HG02840 (cell line): ENCODE data around the gene C19orf73.
"Not testable (repeated sequence)": the region's sequence is repeated elsewhere in the genome, so short reads cannot be mapped to it uniquely, and the experiment has no call there.

Experiments
- ATAC-seq: cut with Tn5 transposase; IDR thresholded peaks from one replicate; pipeline ENCODE4 v1.9.1; 2021; ENCODE audit warnings: mild to moderate bottlenecking, moderate library complexity, moderate number of reproducible peaks; ENCODE audit not compliant: unreplicated experiment, low FRiP score

Gene C19orf73

DNA sequence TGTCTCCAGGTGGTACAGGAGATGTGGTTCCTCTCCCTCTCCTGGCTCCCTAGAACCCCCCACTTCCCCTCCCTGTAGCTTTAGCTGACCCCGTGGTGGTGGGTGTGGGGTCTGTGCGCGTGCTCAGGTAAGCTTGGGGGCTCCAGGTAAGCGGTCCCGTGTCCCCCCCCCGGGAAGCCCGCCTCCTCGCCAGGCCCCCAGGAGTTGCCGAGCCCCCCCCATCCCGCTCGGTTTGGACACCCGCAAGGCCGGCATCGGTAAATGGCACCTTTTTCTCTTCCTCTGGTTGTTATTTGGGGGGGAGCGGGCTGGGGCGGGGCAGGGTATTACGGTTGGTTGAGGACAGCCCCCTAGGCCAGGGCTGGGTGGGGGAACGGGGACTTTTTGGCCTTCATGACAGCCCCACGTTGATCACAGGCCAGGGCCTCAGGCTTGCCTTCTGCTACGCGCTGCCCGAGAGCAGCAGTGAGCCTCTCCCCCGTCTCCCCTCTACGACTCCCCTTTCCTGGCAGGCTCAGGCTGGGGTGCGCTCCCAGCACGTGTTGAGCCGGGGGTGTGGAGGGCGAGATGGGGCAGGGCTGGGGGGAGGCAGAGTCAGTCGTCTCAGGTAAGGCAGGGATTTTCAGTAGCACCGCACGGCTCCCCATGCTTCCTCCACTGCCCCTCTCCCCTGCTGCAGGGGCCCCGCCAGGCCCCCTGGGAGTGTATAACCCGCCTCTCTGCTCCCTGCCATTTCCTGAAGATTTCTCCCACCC is 15.4 kb downstream of the C19orf73 start:
- no peak for ATAC-seq

DNA sequence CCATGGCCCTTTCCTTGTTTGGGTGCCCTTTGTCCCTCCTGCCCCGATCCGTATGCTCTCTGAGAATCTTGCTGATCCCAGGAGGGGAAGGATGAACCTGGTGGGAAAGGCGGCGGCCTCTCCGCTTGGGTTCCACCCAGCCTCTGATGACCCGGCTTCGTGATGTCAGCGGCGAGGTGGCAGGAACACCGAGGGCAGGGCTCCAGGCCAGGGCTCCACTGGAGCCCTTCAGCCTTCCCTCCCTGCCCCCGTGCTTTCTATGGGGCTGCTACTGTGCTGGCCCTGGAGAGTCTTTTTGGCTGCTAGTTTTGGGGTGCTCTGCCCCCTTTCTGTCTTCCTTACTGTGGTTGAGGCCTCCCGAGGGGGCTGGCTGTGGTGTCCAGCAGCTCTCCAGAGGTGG is 16.6 kb downstream of the C19orf73 start:
- ATAC-seq: no peak

DNA sequence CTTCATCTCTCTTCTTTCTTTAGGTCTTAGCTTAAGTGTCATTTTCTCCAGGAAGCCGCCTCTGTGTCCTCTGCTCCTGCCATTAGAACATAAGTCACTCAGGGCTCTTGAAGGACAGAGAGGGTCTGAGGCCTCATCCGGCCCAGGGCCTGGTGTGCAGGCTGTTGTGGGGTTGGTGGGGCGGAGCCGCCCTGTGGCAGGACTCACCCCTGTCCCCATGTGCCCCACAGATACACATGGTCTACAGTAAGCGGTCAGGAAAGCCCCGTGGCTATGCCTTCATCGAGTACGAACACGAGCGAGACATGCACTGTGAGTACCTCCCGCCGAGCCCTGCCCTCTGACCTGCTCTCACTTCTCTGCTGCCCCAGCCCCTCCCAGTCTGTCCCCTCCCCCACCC is 17.8 kb downstream of the C19orf73 start:
- no peak for ATAC-seq

DNA sequence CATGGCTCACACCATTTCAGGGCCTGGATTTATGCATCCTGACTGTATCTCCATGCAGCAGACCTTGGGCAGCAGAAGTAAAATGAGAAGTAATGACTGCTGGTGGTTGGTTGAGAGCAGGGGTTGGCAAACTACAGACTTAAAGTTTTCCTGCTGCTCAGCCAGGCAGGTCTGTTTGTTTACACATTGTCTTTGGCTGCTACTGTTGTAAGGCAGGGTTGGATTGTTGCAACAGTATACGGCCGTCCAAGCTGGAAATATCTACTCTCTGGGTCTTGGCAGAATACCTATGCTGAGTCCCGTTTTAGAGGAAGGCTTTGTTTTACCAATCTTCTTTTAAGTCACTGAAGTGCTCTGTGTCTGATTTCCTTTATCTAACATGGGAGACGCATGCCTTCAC is 20.1 kb downstream of the C19orf73 start:
- ATAC-seq: no peak

DNA sequence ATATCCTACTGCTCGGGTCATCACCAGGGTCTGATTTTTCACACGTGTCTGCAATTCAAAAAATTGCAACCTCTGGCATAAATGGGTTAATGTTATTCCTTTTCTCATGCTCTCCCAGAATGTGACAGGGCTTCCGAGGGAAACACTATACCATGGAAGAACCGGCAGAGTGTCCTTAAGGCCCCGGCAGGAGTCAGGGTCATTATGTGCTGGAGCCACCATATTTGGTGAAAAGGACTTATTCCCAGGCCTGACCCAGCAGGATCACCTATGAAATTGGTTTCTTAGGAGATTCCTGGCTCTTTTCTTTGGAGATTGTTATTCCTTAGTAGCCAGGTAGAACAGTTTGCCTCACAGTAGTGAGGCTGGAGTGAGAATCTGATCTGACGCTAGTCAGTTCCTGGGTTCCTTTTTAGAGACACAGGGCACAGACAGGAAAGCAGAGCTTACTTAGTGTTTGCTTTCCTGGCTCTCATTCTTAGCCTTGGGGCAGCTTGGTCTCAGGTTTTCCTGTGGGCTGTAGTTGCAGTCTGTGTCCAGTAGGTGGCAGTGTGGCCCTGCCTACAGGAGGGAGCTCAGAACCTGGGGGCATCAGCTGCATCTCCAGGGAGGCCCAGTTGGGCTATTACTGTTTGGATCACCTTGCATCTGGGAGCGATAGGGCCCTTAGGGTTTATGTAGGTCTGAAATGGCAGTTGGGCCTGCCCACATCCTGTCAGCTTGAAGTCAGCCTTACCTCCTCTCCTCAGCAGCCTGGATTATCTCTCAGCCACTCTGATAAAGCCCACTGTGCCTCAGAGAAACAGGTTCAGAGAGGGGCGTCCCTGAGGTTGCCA is 21.3 kb downstream of the C19orf73 start:
- ATAC-seq: no peak

DNA sequence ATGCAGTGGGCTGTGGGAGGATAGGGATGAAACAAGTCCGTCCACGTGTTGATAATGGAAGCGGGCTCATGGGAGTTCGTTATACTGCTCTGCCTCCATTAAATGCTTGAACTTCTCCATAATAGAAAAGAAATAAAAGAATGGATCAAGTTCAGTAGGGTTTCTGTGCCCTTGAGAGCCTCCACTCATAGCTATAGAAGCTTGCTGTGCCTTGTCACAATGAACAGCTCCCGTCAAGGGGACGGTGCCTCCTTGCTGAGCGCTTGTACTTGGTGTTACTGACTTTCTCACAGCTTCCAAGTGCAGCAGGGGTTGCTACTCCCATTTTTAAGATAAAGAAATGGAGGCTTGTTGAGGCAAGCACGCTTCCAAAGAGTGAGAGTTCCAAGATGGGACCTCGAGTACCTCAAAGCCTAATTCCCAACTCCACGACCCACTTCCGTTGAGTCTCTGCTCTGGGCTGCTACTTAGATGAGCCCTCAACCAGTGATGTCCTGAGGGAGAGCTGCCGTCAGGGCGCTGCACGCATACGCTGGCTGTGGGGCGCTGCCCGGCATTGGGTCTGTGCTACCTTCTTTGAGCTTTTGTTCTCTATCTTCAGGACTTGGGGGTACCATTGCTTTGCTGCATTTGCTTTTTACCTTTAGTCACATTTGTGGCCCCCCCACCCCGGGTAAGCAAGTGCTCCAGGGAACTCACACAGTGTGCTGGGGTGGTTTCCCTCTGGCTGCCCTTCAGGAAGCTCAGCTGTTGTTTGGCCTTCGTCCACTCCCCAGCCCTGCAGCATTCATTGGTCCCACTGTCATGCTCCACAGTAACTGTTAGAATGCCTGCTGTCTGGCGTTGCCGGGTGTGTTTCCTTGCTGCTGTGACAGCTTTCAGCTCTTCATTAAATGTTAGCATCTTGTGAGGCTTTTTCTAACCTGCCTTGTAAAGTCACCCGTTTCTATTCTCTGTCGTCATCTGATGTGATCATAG is 24.1 kb downstream of the C19orf73 start:
- no peak for ATAC-seq

DNA sequence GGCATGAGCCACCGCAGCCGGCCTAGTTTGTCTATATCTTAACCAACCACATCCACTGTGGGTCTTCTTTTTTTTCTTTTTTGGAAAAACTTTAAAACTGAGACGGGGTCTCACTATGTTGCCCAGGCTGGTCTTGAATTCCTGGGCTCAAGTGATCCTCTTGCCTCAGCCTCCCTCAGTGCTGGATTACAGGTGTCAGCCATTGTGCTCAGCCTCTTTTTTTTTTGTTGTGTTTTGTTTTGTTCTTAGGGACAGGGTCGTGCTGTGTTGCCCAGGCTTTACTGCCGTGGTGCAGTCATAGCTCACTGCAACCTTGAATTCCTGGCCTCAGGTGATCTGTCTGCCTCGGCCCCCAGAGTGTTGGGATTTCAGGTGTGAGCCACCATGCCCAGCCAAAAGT is 26.3 kb downstream of the C19orf73 start:
- no peak for ATAC-seq

DNA sequence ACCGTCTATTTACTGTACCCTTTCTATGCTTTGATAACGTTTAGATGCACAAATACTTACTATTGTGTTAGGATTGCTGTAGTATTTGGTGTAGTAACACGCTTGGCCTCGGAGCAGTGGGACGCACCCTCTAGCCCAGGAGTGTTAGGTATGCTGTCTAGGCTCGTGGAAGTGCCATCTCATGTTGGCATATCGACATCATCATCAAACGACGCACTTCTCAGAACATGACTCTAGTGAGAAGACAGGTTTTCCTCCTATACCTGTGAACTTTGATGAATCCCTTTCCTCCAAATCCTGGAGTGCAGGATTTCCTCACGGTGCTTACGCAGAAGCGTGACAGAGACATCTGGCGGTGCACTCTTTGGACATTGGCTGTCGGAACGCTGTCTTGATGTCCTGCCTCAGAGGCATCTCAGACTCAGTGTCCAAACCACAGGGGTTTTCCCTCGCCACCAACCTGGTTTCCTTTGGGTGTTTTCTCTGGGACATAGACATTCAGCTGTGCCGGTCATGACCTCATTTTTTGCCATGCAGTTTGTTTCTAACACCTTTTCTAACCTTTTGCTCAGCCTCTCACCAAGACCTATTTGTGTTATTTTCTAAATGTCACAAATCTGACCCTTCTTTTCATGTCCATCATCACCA is 27.4 kb downstream of the C19orf73 start:
- no peak for ATAC-seq

DNA sequence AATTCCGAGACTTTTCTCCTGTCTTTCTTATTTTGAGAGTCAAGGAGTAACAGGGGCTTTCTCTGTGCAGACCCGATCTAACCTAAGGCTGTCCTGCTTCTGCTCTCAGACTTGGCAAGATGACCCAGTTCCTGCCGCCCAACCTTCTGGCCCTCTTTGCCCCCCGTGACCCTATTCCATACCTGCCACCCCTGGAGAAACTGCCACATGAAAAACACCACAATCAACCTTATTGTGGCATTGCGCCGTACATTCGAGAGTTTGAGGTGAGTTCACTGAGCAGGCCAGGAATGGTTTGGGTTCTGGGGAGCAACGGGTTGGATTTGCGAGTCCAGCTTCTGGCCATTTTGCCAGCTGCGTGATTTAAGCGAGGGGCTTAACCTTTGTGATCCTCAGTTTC is 32.6 kb downstream of the C19orf73 start:
- ATAC-seq: no peak

DNA sequence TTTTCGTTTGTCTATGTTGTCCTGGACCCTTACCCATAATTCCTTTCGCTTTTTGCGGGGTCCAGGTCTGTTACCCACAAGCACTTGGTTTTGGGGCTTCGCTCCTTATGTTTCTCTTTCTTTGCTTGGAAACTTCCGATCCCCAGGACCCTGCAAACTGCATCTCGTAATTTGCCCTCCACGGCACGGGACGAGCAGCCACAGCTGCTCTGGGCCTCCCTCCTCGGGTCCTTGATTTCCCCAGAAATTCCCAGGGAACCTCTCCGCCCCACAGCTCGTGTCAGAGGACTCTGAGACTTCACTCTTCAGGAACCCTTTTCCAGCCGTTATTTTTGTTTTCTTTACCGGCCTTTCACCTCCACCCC is 33.1 kb downstream of the C19orf73 start:
- ATAC-seq: no peak

DNA sequence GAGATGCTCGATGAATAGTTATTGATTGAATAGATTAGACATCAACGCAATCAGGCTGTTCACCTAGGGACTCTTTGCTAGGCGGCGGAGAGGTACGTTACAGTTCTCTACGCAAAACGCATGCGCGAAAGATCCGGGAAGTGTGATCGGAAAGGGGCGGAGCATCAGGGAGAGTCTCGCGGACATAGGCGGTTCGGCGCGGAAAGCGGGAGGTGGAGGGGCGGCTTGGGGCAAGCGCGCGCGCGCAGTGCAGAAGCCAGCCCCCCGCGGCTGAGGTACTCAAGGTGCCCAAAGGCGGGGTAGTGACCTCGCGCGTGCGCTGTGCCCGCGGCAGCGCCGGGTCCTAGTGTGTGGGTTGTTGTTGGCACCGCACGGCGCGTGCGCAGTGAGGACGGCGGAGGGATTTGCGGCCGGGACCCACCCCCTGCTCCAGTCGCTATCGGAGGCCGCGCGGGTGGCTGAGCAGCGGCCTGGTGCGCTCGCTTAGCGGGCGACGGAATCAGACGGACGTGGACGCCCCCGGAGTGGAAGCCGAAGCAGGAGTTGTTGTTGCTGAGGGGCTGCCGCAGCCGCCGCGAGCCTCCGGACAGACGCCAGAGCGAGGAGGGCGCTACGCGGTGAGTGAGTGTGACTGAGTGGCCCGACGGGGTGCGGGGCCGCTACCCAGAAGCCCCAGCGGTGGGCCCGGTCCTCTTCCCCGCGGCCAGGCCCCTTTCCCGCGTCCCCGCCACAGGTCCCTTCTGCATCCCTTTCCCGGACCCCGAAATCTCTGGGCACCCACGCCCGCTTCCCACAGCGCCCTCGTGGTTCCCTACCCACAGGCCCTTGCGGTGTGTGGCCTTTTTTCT is 33.7 kb downstream of the C19orf73 start, which contains the start of gene SNRNP70:
SNRNP70 (plus strand) TSS at position 432 of the 848 bp plus-strand sequence. CDS start 964 bp downstream, outside the sequence.
- peak; percentile 90 for ATAC-seq

DNA sequence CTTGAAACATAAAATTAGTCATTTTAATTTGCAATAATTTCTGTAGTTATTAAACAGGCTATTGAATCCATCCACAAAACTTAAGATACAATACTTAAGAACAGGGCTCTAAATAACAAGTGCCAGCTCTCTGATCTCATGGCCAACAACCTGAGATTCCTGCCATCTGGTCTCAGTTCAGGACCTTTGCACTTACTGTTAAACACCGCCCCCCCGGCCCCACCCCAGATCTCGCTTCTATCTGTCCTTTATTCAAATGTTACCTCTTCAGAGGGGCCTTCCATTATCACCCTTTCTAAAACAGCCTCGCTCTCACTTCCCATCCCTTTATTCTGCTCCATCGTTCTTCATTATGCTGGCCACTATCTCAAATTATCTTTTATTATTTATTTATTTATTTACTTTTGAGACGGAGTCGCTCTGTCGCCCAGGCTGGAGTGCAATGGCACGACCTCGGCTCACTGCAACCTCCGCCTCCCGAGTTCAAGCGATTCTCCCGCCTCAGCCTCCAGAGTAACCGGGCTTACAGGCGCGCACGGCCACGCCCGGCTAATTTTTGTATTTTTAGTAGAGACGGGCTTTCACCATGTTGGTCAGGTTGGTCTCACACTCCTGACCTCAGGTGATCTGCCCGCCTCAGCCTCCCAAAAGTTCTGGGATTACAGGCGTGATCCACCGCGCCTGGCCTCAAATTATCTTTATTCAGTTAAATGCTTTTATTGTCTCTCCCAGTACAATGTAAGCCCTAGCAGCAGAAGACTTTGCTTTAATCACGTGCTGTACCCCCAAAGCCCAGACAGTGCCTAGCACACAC is 34.5 kb downstream of the C19orf73 start:
- no peak for ATAC-seq

DNA sequence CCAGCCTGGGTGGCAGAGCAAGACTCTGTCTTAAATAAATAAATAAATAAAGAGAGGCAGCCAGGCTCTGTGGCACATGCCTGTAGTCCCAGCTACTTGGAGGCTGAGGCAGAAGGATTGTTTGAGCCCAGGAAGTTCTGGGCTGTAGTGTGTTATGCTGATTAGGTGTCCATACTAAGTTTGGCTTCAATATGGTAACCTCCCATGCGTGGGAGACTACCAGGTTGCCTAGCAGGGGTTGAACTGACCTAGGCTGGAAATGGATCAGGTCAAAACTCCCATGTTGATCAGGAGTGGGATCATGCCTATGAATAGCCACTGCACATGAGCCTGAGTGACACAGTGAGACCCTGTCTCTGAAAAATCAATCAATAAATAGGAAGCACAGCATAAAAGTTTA is 37.7 kb downstream of the C19orf73 start:
- ATAC-seq: no peak

DNA sequence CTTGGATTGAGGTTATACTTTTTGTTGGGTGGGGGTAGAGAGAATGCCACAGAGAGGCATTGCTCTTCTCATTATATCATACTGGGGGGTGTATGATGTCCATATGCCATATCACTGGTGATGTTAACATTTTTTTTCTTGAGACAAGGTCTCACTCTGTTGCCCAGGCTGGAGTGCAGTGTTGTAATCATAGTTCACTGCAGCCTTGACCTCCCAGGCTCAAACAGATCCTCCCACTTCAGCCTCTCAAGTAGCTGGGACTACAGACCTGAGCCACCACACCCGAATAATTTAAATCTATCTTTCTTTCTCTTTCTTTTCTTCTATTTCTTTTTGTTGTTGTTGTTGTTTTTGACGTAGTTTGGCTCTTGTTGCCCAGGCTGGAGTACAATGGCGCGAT is 38.6 kb downstream of the C19orf73 start:
- ATAC-seq: no peak

DNA sequence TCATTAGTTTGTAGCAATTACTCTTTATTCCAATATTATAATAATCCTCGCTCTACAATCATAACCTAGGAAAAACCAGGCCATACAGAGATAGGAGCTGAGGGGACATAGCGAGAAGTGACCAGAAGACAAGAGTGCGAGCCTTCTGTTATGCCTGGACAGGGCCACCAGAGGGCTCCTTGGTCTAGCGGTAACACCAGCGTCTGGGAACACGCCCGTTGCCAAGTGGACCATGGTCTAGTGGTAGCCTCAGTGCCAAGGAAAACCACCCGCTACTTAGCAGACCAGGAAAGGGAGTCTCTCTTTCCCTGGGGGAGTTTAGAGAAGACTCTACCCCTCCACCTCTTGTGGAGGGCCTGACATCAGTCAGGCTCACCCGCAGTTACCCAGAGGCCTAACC is 44.1 kb downstream of the C19orf73 start:
- ATAC-seq: not testable (repeated sequence)

DNA sequence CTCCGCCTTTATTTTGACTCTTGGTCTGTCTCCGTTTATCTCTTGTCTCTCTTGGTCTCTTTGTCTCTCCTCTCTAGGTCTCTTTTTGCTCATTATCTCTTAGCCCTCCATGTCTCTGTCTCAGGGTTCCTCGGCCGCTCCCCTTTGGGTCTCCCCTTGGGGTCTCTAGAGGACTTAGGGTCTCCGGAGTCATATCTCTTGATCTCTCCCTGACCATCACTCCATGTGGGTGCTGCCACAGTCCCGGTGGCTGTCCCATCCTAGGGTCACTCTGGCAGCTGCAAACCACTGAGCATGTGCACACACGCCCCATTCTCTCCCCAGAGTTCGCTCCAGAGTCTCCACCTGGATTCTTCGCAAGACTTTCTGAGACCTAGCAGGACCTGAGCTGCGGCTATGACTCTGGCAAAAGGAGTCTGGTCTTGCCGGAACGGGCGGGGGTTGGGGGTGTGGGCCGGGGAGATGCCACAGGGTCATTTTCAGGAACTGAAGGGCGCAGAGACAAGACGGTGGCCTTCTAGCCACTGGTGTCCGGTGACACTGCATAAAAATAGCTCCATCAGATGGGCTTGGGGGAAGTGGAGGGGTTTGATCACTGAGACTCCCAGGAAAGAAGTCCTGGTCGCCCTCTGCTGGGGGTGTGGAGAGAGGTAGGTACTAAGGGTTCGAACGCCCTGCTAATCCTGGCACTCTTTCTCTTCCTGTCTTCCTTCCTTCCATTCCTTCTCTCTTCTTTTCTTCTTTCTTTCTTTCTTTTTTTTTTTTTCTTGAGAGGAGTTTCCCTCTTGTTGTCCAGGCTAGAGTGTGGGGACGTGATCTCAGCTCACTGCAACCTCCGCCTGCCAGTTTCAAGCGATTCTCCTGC is 45.2 kb downstream of the C19orf73 start:
- ATAC-seq: no peak

DNA sequence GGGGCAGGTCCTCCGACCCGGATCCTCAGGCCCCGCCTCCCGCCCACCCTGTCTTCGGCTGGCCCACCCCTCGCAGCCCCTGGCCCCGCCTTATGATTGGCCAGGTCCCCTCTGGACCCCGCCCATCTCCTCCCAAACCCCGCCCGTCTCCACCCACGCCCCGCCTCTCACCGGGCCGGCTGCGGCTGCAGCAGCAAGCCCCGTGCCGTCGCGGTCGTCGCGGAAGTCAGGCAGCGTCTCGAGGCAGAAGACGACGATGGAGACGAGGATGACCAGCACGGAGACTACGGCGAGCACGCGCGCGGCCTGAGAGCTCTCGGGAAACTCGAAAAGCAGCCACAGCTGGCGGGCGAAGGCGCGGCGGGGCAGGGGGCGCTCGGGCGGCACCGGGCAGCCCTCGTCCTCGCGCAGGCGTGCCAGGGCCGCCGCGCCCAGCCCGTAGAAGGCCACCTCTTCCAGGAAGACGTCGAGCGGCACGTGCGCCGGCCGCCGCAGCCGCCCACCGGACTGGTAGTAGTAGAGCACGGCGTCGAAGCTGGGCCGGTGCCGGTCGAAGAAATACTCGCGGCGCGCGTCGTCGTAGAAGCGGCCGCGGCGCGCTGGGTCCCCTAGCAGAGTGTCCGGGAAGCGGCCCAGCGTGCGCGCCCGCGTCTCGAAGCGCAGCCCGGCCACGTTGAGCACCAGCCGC is 46.9 kb downstream of the C19orf73 start:
- ATAC-seq: no peak
